GM15510 (cell line): ENCODE measurements around the gene LHFPL3.

Experiments
- POLR2A ChIP-seq: IDR thresholded peaks from 3 replicates; pipeline ENCODE4 v1.6.1; 2011; ENCODE audit warnings: borderline replicate concordance; ENCODE audit not compliant: insufficient read length; ENCODE audit errors: extremely low read depth

The LHFPL3 gene

DNA sequence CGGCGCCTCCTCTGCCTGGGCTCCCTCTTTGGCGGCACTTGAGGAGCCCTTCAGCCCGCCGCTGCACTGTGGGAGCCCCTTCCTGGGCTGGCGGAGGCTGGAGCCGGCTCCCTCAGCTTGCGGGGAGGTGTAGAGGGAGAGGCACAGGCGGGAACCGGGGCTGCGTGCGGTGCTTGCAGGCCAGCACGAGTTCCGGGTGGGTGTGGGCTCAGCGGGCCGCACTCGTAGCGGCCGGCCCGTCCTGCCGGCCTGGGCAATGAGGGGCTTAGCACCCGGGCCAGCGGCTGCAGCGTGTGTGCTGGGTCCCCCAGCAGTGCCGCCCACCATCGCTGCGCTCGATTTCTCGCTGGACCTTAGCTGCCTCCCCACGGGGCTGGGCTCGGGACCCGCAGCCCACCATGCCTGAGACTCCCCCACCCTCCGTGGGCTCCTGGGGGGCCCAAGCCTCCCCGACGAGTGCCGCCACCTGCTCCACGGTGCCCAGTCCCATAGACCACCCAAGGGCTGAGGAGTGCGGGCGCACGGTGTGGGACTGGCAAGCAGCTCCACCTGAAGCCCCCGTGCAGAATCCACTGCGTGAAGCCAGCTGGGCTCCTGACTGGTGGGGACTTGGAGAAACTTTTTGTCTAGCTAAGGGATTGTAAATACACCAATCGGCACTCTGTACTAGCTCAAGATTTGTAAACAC lies 611.8 kb downstream of the LHFPL3 start:
- TF ChIP-seq POLR2A: no peak

DNA sequence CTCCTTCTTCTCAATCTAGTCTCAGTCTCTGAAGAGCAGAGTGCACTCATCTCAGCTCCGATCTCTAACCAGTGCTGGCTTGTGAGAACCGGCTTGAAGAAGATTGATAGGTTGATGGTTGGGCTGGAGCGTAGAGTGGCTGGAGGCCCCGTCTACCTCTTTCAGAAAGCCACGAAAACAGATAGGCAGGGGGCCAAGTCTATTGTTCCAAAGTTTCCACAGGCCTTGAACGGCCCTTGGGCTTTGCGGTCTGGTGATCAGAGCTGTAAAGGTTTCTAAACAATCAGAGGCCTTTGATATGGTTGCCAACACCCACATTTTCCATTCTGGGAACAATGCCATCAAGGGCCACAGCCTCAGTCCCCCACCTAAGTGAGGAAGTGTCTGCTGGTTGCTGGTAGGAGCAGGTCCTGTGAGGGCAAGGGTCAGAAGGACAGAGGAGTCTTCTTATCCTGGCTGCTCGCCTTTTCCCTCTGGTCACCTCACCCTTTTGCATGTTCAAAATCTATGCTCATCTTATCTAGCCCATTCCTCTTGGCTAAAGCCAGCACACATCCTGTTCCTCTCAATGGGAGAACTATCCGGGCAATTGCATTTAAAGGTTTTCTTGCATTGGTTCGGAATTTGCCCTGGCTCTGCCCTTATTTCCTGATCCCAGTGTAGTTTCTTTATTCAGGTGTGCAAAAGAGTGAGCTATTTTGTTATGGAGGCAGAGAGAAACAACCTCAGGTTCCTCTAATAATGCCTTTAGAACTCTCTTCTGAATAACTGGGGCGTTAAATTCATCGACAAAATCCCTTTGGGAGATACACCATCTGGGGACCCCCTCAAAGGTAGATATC lies 615.3 kb downstream of the LHFPL3 start:
- no peak for TF ChIP-seq POLR2A

DNA sequence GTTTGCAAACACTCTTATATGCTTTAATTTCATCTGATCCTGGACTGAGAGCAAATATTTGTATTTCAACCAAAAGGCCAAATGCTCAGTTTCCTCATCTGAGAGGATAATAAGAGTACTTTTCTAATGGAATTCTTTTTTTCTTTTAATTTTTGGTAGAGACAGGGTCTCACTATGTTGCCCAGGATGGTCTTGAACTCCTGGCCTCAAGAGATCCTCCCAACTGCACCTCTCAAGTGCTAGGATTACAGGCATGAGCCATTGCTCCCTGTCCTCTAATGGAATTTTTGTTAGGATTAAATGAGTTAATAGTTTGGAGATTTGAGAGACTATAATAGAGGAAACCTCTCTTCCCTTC lies 617.2 kb downstream of the LHFPL3 start:
- no peak for TF ChIP-seq POLR2A

DNA sequence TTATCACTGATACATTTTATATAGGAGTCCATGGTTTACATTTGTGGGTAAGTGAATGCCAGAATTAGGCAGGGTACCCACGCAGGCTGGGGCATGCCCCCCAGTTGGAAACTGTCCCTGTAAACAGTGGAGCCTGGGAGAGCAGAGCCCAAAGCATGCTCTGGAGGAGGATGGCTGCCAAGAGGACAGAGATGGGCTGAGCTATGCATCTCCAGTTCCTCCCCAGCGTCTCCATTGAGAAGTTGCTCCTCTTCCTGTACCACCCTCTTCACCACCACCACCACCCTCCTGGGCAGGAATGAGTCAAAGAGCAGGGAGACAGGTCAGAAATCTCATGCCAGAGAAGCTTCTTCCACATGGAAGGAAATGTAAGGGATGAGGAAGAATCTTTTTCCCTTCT lies 617.9 kb downstream of the LHFPL3 start:
- no peak for TF ChIP-seq POLR2A

DNA sequence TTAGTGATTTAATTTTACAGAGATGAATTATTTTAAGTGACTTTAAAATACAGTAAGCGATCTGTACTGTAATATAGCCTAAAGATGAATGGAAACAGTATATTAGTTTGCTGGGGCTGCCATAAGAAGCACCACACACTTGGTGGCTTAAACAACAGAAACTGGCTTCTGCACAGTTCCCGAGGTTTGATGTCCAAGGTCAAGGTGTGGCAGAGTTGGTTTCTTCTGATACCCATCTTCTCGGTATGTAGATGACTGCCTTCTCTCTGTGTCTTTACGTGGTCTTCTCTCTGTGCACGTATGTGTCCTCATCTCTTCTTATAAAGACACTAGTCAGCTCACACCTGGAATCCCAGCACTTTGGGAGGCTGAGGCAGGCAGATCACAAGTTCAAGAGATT lies 621.6 kb downstream of the LHFPL3 start:
- TF ChIP-seq POLR2A: no peak

GRCh38 chr7:104950754-104951153 lies 622.4 kb downstream of the LHFPL3 start:
- no peak for TF ChIP-seq POLR2A

DNA sequence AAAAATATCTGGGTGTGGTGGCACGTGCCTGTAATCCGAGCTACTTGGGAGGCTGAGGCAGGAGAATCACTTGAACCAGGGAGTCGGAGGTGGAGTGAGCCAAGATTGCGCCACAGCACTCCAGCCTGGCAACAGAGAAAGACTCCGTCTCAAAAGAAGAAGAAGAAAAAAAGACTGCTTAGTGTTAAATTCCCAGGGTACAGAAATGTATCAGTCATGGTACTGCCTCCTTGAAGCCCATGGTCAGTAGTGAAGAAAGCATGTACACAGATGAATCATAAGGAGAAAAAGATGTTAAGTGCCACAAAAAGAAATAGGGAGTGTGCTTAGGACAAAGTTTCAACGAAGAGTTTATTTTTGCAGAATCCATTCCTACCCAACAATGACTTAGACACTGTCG lies 623.1 kb downstream of the LHFPL3 start:
- no peak for TF ChIP-seq POLR2A

DNA sequence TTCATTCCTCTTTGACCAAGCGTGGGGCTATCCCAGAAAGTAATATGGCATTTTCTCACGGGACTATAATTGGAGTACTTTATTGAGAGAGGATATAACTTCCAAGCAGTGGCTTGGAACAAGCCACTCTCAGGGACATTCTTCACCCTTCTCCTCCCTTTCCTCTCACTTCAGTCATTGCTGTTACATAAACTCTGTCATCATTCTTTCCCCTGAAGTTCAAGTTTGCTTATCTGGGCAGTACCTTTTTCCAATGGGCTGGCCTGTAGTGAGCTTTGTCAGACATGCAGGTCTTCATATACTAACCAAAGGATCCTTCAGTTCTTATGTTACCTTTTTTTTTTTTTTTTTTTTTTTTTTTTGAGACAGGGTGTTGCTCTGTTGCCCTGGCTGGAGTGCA lies 626.9 kb downstream of the LHFPL3 start:
- no peak for TF ChIP-seq POLR2A
